Measurements from ENCODE around the gene ATL2.
"Not testable (repeated sequence)": the region's sequence is repeated elsewhere in the genome, so short reads cannot be mapped to it uniquely, and the experiment has no call there.

Gene ATL2

GRCh38 chr2:38390947-38391346 lies 13.9 kb upstream of the ATL2 start:
- DNase-seq (ENCODE audit: low read depth) = no peak

DNA sequence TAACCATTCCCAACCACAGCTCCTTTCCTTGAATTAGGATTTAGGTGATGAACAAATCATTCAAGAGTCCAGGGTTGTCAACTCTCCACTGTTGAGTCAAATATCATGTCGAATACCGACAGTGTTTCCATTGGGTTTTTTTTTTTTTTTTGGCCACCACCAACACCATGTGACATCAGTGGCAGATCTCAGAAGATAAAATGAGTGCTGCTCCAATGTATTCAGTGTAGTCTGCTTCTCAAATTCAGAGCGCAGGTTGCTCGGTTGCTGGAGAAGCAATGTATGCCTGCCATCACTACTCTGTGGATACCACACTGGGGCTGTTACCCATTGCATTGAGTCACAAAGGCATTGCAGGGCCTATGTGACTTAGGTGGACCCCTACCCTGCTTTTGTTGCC lies 10.8 kb upstream of the ATL2 start:
- DNase-seq (ENCODE audit: low read depth) = no peak

GRCh38 chr2:38386821-38387220 lies 9.7 kb upstream of the ATL2 start:
- no peak for DNase-seq (ENCODE audit: low read depth)

DNA sequence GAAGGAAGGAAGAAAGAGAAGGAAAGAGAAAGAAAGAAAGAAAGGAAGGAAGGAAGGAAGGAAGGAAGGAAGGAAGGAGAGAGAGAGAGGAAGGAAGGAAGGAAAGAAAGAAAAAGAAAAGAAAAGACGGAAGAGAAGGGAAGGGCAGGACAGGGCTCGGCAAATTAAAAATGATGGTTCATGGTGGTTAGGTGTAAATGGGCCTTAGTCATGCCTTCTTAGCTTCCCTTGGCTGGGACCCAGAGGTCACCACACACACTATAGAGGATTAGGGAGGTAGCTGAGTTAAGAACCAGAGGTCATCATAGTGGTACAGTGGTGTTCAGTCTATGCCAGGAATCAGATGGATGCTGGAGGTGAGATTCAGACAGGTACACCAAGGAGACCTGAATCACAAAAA lies 9.3 kb upstream of the ATL2 start:
- DNase-seq (ENCODE audit: low read depth) = no peak

- no peak for DNase-seq (ENCODE audit: low read depth)
Measured at GRCh38 chr2:38384338-38384737, 7.3 kb upstream of the ATL2 start.

GRCh38 chr2:38383741-38384140 lies 6.7 kb upstream of the ATL2 start:
- not testable (repeated sequence) for DNase-seq (ENCODE audit: low read depth)

GRCh38 chr2:38381381-38382143 lies 4.5 kb upstream of the ATL2 start:
- DNase-seq (ENCODE audit: low read depth) = no peak

GRCh38 chr2:38380397-38381130 lies 3.5 kb upstream of the ATL2 start:
- DNase-seq (ENCODE audit: low read depth) = no peak

- DNase-seq (ENCODE audit: low read depth) = peak; percentile 42
Measured at GRCh38 chr2:38376346-38377049, 575 bp downstream of the ATL2 start.

DNA sequence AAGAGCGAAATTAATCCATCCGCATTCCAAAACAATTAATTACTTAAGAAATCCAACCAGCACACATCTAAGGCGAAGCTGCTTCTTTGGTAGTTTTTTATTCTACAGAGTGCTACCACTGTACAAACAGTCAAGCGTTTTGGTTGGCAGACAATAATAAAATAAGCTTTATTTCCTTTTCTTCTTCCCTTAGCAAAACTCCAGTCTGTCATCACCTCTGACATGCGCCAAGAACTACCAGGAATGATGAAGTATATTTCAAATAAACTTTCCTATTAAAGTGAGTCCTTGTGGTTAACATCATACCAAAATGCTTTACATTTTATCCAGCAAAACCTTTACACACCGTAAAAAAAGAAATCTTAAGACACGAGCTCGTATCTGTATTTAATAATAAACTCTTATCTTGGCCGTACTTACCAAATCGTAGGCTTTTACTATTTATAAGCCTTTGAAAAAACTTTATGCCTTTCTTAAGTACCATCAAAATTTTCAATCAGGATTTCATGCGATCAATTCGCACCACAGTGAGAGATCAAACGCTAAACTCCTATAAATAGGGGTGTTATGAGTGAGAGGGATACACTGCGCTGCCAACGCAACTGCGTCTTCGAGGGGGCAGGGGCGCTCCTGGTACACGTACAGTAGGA lies 1.3 kb downstream of the ATL2 start:
- DNase-seq (ENCODE audit: low read depth) = no peak

DNA sequence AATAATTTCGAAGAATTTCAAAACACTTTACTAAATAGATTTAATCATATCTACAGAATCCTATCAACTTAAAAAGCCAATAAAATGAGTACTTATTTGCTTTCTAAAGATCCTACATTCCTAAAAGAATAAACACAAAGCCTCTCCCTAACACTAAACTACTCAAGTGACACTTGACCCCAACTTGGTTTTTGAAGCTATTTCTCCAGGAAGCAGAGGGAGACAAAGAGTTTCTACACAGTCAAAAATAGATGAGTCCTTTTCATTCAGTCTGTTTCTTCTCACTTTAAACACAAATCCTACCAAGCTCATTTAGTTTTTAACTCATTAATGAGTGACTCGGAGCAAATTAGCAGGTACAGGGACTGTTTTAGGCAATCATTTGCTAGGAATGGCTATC lies 2.1 kb downstream of the ATL2 start:
- DNase-seq (ENCODE audit: low read depth) = no peak

DNA sequence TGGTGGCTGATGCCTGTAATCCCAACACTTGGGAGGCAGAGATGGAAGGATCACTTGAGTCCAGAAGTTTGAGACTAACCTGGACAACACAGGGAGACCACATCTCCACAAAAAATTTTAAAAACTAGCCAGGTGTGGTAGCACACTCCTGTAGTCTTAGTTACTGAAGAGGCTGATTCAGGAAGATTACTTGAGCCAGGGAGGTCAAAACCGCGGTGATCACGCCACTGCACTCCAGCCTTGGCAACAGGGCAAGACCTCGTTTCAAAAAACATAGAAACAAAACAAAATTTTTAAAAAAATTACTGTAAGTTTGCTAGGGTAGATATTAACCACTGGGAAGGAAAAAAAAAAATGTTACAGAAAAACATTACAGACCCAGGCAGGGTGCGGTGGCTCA lies 5.8 kb downstream of the ATL2 start:
- no peak for DNase-seq (ENCODE audit: low read depth)

- DNase-seq (ENCODE audit: low read depth) = no peak
Measured at GRCh38 chr2:38370664-38371063, 6.4 kb downstream of the ATL2 start.

DNA sequence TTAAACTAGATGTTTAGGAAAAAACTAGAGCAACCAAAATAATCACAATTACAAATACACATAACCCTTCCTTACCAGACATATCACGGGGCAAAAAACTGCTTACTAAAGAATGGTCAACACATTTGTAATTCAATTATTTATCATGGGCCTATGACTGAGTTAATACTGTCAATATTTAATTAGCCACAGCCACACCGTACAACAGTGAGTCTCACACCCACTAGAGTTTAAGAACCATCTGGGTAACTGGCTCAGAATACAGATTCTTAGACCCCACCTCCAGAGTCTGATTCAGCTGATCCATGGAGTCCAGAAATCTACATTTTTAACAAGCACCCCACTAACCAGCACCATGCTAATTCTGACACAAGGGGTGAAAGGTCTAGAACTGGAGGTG lies 14.8 kb downstream of the ATL2 start:
- DNase-seq (ENCODE audit: low read depth) = no peak

DNA sequence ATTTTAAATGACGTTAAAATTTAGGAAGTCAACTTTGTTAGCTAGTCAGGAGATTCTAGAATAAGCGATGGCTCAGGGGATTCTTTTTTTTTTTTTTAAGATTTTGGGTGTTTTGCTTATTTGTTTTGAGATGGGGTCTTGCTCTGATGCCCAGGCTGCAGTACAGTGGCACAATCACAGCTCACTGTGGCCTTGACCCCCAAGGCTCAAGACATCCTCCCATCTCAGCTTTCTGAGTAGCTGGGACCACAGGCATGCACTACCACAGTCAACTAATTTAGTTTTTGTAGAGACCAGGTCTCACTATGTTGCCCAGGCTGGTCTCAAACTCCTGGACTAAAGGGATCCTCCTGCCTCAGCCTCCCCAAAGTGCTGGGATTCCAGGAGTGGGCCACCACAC lies 16.9 kb downstream of the ATL2 start:
- no peak for DNase-seq (ENCODE audit: low read depth)

DNA sequence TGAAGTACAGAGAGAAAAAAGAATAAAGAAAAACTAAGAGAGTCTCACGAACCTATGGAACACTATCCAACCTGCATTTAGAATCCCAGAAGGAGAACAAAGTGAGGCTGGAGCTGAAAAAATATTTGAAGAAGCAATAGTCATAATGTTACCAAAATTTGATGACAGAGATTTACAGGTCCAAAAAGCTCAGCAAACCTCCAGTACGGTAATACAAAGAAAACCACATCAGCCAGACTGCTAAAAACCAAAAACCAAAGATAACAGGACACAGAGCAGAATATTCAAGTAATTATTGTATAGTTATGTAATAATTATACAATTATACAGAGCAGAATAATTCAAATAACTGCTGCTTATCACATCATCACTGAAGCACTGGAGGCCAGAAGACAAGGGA lies 23.7 kb downstream of the ATL2 start:
- no peak for DNase-seq (ENCODE audit: low read depth)

GRCh38 chr2:38352336-38352735 lies 24.7 kb downstream of the ATL2 start:
- no peak for DNase-seq (ENCODE audit: low read depth)

DNA sequence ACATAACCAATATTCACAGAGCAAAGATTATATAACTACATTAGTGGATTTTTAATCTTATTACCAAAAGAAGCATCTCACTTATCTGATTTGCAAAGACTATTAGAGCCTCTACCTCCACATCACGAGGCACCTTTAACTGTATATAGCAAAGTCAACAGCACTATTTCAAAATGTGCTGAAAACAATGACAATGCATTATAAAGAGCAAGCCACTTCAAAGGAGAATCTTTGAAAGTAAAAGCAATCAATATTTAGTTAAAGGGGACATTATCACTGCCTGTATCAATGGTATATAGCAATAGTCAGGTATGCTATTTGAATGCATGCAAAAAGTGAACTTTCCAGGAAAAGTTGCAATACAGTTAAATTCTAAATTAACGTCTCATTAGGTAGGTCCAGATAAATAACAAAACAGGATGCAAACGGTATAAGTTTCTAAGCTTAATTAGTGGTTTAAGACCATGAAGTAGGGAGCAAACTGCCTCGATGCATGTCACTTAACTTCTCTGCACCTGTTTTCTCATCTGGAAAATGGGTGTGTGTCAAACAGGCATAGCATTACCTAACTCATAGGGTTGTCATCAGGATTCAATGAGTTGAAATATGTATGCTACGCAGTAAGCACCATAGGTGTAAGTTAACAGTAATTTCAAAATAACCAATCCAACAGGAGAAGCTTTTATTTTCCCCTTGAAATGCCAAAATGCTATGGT lies 31.6 kb downstream of the ATL2 start:
- no peak for DNase-seq (ENCODE audit: low read depth)

GRCh38 chr2:38344813-38345212 lies 32.3 kb downstream of the ATL2 start:
- no peak for DNase-seq (ENCODE audit: low read depth)

DNA sequence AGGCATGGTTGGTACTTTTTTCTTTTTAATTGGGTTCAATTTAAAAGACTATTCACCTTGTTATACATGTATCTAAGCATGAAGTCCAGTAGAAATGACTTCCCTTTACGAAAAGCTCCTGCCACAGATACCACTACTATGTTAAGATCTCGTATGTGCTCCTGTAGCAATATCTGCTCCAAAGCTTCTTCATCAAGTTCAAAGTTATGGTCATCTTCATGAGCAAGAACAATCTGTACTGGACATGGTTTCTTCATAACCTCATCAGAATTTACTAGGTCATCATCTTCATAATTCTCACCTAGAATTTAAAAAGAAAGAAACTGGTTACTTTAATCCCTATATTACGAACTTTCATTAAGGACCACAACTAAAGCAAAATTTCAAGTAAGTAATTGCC lies 33.9 kb downstream of the ATL2 start:
- DNase-seq (ENCODE audit: low read depth) = no peak

GRCh38 chr2:38336621-38337020 lies 40.5 kb downstream of the ATL2 start:
- DNase-seq (ENCODE audit: low read depth) = no peak

DNA sequence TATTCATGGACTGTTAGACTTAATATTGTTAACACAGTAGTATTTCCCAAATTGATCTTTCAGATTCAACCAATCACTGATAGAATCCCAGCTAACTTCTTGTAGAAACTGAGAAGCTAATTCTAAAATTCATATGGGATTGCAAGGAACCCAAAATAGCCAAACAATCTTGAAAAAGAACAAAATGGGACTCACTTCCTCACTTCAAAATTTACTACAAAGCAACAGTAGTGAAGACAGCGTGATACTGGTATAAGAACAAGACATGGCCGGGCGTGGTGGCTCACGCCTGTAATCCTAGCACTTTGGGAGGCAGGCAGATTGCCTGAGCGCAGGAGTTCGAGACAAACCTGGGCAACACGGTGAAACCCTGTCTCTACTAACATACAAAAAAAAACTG lies 46.3 kb downstream of the ATL2 start:
- DNase-seq (ENCODE audit: low read depth) = no peak
